Neural progenitor cell (in vitro differentiated cells): ENCODE results near the gene CEL. TPM values are rescaled to one million over a fixed set of nuclear protein-coding genes. Genes with fewer than 3 reads are reported as not detected.
"Not testable (repeated sequence)": the region's sequence is repeated elsewhere in the genome, so short reads cannot be mapped to it uniquely, and the experiment has no call there.

Source experiments
- DNase-seq: peaks from one replicate; pipeline ENCODE4 v3.0.0-alpha.2; 2016; ENCODE audit warnings: low spot score
- H2AFZ ChIP-seq: fragments of 200-600 bp; sonication (generic); replicated peaks from 2 replicates; pipeline ENCODE4 v1.6.1; 2016; ENCODE audit warnings: antibody characterized with exemption
- H3F3A ChIP-seq: fragments of 200-600 bp; sonication (generic); 2 replicates; pipeline ENCODE4 v1.6.1; 2016; ENCODE audit warnings: antibody characterized with exemption, low read depth
- H3K27ac ChIP-seq: fragments of 200-600 bp; sonication (generic); 2 replicates; pipeline ENCODE4 v1.5.1; 2016; ENCODE audit warnings: mild to moderate bottlenecking
- H3K27me3 ChIP-seq: fragments of 200-600 bp; sonication (generic); 2 replicates; pipeline ENCODE4 v1.6.1; 2016; ENCODE audit warnings: mild to moderate bottlenecking, moderate library complexity
- H3K36me3 ChIP-seq: fragments of 200-600 bp; sonication (generic); 2 replicates; pipeline ENCODE4 v1.5.1; 2016
- H3K4me1 ChIP-seq: fragments of 200-600 bp; sonication (generic); 2 replicates; pipeline ENCODE4 v1.6.1; 2016; ENCODE audit warnings: mixed run types
- H3K4me2 ChIP-seq: fragments of 200-600 bp; sonication (generic); 2 replicates; pipeline ENCODE4 v1.6.1; 2016
- H3K4me3 ChIP-seq: fragments of 200-600 bp; sonication (generic); 2 replicates; pipeline ENCODE4 v1.5.1; 2016
- H3K79me2 ChIP-seq: fragments of 200-600 bp; sonication (generic); 2 replicates; pipeline ENCODE4 v1.6.1; 2016; ENCODE audit warnings: low read depth
- H3K9ac ChIP-seq: fragments of 200-600 bp; sonication (generic); 2 replicates; pipeline ENCODE4 v1.6.1; 2016
- H3K9me3 ChIP-seq: fragments of 200-600 bp; sonication (generic); 2 replicates; pipeline ENCODE4 v1.5.1; 2016; ENCODE audit warnings: low read depth
- H4K20me1 ChIP-seq: fragments of 200-600 bp; sonication (generic); 2 replicates; pipeline ENCODE4 v1.6.1; 2016; ENCODE audit warnings: low read depth
- H3K27ac Mint-ChIP-seq: 3 replicates; pipeline ENCODE4 v1.8.0; 2021; ENCODE audit warnings: mixed read lengths
- H3K27me3 Mint-ChIP-seq: 2 replicates; pipeline ENCODE4 v1.8.0; 2022; ENCODE audit warnings: low read depth, mild to moderate bottlenecking, inconsistent platforms, moderate library complexity, mixed read lengths; ENCODE audit not compliant: insufficient read depth
- H3K36me3 Mint-ChIP-seq: 3 replicates; pipeline ENCODE4 v1.8.0; 2021; ENCODE audit warnings: mixed read lengths
- H3K4me1 Mint-ChIP-seq: 3 replicates; pipeline ENCODE4 v1.8.0; 2021; ENCODE audit warnings: mixed read lengths
- H3K4me3 Mint-ChIP-seq: 3 replicates; pipeline ENCODE4 v1.8.0; 2021; ENCODE audit warnings: mild to moderate bottlenecking, moderate library complexity, mixed read lengths
- H3K9me3 Mint-ChIP-seq: 3 replicates; pipeline ENCODE4 v1.8.0; 2020; ENCODE audit warnings: mixed read lengths
- EZH2 ChIP-seq: fragments of 200-600 bp; sonication (generic); IDR thresholded peaks from 2 replicates; pipeline ENCODE4 v1.6.1; 2017; ENCODE audit warnings: antibody characterized with exemption, mild to moderate bottlenecking, moderate library complexity
- EZH2phosphoT487 ChIP-seq: fragments of 200-600 bp; sonication (generic); IDR thresholded peaks from 2 replicates; pipeline ENCODE4 v1.6.1; 2017; ENCODE audit warnings: antibody characterized with exemption
- total RNA-seq: library from RNA; depleted of rRNA; stranded (reverse); fragments of >200 nt; gene quantifications from 2 replicates; pipeline ENCODE4 v1.2.3, GENCODE V29; 2015; ENCODE audit warnings: low replicate concordance
- TF ChIP-seq, protein P1 (sequence below): fragments of 200-600 bp; sonication (generic); IDR thresholded peaks from 2 replicates; pipeline ENCODE4 v1.5.1; 2017; ENCODE audit warnings: antibody characterized with exemption, mild to moderate bottlenecking

The CEL gene
- total RNA-seq, 1 donor from 2014 or later = 1.0 TPM

DNA sequence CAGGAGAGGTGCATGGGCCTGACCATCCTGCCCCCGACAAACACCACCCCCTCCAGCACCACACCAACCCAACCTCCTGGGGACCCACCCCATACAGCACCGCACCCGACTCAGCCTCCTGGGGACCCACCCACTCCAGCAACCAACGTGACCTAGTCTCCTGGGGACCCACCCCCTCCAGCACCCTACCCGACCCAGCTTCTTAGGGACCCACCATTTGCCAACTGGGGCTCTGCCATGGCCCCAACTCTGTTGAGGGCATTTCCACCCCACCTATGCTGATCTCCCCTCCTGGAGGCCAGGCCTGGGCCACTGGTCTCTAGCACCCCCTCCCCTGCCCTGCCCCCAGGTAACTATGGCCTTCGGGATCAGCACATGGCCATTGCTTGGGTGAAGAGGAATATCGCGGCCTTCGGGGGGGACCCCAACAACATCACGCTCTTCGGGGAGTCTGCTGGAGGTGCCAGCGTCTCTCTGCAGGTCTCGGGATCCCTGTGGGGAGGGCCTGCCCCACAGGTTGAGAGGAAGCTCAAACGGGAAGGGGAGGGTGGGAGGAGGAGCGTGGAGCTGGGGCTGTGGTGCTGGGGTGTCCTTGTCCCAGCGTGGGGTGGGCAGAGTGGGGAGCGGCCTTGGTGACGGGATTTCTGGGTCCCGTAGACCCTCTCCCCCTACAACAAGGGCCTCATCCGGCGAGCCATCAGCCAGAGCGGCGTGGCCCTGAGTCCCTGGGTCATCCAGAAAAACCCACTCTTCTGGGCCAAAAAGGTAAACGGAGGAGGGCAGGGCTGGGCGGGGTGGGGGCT, 4.6 kb downstream of the CEL start:
- peaks cover 2% of the 10 kb centered on the region for H3K27me3 Mint-ChIP-seq
- H3K4me2 ChIP-seq = no peak overlapping the region
- no peaks in the 10 kb centered on the region for H3K4me1 Mint-ChIP-seq
- no peak overlapping the region for H3K27ac Mint-ChIP-seq
- H3K9ac ChIP-seq = no peak overlapping the region
- peaks cover 3% of the 10 kb centered on the region for H3K4me1 ChIP-seq
- no peak for DNase-seq
- H3K36me3 ChIP-seq = no peaks in the 10 kb centered on the region
- no peaks in the 10 kb centered on the region for H3K9me3 ChIP-seq
- peaks cover 1% of the 10 kb centered on the region for H3F3A ChIP-seq
- TF ChIP-seq EZH2phosphoT487 (no peak), EZH2 (no peak)
- TF ChIP-seq, protein P1, sequence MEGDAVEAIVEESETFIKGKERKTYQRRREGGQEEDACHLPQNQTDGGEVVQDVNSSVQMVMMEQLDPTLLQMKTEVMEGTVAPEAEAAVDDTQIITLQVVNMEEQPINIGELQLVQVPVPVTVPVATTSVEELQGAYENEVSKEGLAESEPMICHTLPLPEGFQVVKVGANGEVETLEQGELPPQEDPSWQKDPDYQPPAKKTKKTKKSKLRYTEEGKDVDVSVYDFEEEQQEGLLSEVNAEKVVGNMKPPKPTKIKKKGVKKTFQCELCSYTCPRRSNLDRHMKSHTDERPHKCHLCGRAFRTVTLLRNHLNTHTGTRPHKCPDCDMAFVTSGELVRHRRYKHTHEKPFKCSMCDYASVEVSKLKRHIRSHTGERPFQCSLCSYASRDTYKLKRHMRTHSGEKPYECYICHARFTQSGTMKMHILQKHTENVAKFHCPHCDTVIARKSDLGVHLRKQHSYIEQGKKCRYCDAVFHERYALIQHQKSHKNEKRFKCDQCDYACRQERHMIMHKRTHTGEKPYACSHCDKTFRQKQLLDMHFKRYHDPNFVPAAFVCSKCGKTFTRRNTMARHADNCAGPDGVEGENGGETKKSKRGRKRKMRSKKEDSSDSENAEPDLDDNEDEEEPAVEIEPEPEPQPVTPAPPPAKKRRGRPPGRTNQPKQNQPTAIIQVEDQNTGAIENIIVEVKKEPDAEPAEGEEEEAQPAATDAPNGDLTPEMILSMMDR = no peak
- H3K4me3 Mint-ChIP-seq = no peak overlapping the region
- H2AFZ ChIP-seq = no peak overlapping the region
- no peaks in the 10 kb centered on the region for H4K20me1 ChIP-seq
- H3K79me2 ChIP-seq = no peaks in the 10 kb centered on the region
- no peak overlapping the region for H3K27ac ChIP-seq
- H3K4me3 ChIP-seq = no peak overlapping the region
- H3K27me3 ChIP-seq = no peaks in the 10 kb centered on the region
- H3K36me3 Mint-ChIP-seq = peaks cover 2% of the 10 kb centered on the region
- H3K9me3 Mint-ChIP-seq = no peaks in the 10 kb centered on the region

DNA sequence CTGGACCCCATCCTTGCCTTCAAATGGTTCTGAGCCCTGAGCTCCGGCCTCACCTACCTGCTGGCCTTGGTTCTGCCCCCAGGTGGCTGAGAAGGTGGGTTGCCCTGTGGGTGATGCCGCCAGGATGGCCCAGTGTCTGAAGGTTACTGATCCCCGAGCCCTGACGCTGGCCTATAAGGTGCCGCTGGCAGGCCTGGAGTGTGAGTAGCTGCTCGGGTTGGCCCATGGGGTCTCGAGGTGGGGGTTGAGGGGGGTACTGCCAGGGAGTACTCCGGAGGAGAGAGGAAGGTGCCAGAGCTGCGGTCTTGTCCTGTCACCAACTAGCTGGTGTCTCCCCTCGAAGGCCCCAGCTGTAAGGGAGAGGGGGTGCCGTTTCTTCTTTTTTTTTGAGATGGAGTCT, 5.2 kb downstream of the CEL start:
- H3K27me3 ChIP-seq = no peaks in the 10 kb centered on the region
- peaks cover 2% of the 10 kb centered on the region for H3K27me3 Mint-ChIP-seq
- no peak overlapping the region for H2AFZ ChIP-seq
- H3K4me1 ChIP-seq = no peaks in the 10 kb centered on the region
- H4K20me1 ChIP-seq = no peaks in the 10 kb centered on the region
- no peak overlapping the region for H3K4me2 ChIP-seq
- no peak for DNase-seq
- H3K36me3 Mint-ChIP-seq = peaks cover 5% of the 10 kb centered on the region
- no peak overlapping the region for H3K9ac ChIP-seq
- H3K27ac Mint-ChIP-seq = no peak overlapping the region
- no peaks in the 10 kb centered on the region for H3K36me3 ChIP-seq
- no peak overlapping the region for H3K27ac ChIP-seq
- H3K4me3 ChIP-seq = no peak overlapping the region
- no peak overlapping the region for H3K4me3 Mint-ChIP-seq
- TF ChIP-seq EZH2 = no peak
- TF ChIP-seq, protein P1 = no peak
- no peak for TF ChIP-seq EZH2phosphoT487
- no peaks in the 10 kb centered on the region for H3K4me1 Mint-ChIP-seq
- no peaks in the 10 kb centered on the region for H3K79me2 ChIP-seq
- H3F3A ChIP-seq = no peaks in the 10 kb centered on the region
- H3K9me3 Mint-ChIP-seq = no peaks in the 10 kb centered on the region
- H3K9me3 ChIP-seq = no peaks in the 10 kb centered on the region

DNA sequence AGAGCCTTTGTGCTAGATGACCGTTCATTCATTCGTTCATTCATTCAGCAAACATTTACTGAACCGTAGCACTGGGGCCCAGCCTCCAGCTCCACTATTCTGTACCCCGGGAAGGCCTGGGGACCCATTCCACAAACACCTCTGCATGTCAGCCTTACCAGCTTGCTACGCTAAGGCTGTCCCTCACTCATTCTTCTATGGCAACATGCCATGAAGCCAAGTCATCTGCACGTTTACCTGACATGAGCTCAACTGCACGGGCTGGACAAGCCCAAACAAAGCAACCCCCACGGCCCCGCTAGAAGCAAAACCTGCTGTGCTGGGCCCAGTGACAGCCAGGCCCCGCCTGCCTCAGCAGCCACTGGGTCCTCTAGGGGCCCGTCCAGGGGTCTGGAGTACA, 6.0 kb downstream of the CEL start:
- Mint-ChIP-seq H3K4me3 (no peak overlapping the region), H3K36me3 (peaks cover 5% of the 10 kb centered on the region), H3K9me3 (no peaks in the 10 kb centered on the region), H3K4me1 (no peaks in the 10 kb centered on the region), H3K27me3 (peaks cover 2% of the 10 kb centered on the region), H3K27ac (no peak overlapping the region)
- H3K4me3 ChIP-seq = no peak overlapping the region
- no peaks in the 10 kb centered on the region for H3K27me3 ChIP-seq
- H2AFZ ChIP-seq = no peak overlapping the region
- TF ChIP-seq, protein P1 = no peak
- TF ChIP-seq EZH2 = no peak
- no peak for TF ChIP-seq EZH2phosphoT487
- no peaks in the 10 kb centered on the region for H3K36me3 ChIP-seq
- no peaks in the 10 kb centered on the region for H4K20me1 ChIP-seq
- H3F3A ChIP-seq = no peaks in the 10 kb centered on the region
- H3K79me2 ChIP-seq = no peaks in the 10 kb centered on the region
- H3K27ac ChIP-seq = no peak overlapping the region
- H3K4me2 ChIP-seq = no peak overlapping the region
- H3K9ac ChIP-seq = no peak overlapping the region
- no peak for DNase-seq
- H3K4me1 ChIP-seq = no peaks in the 10 kb centered on the region
- no peaks in the 10 kb centered on the region for H3K9me3 ChIP-seq

DNA sequence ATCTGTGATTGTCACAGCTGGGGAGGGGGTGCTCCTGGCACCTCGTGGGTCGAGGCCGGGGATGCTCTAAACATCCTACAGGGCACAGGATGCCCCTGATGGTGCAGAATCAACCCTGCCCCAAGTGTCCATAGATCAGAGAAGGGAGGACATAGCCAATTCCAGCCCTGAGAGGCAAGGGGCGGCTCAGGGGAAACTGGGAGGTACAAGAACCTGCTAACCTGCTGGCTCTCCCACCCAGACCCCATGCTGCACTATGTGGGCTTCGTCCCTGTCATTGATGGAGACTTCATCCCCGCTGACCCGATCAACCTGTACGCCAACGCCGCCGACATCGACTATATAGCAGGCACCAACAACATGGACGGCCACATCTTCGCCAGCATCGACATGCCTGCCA, 6.7 kb downstream of the CEL start:
- H3K4me1 ChIP-seq, H3K9me3 ChIP-seq, H3K27me3 Mint-ChIP-seq, H3K36me3 ChIP-seq, H3K36me3 Mint-ChIP-seq, H3K9me3 Mint-ChIP-seq, H3K4me3 ChIP-seq, H3K9ac ChIP-seq, H3K27me3 ChIP-seq, H4K20me1 ChIP-seq, H3K27ac ChIP-seq, H3K4me2 ChIP-seq, H3K27ac Mint-ChIP-seq, H2AFZ ChIP-seq, H3F3A ChIP-seq, DNase-seq, H3K4me3 Mint-ChIP-seq, H3K79me2 ChIP-seq, H3K4me1 Mint-ChIP-seq: not testable (repeated sequence)

DNA sequence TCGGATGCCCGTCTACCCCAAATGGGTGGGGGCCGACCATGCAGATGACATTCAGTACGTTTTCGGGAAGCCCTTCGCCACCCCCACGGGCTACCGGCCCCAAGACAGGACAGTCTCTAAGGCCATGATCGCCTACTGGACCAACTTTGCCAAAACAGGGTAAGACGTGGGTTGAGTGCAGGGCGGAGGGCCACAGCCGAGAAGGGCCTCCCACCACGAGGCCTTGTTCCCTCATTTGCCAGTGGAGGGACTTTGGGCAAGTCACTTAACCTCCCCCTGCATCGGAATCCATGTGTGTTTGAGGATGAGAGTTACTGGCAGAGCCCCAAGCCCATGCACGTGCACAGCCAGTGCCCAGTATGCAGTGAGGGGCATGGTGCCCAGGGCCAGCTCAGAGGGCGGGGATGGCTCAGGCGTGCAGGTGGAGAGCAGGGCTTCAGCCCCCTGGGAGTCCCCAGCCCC, 8.8 kb downstream of the CEL start:
- H3K4me2 ChIP-seq, H3K4me1 ChIP-seq, H3K27me3 ChIP-seq, H3K4me1 Mint-ChIP-seq, H3K27ac ChIP-seq, H3K27me3 Mint-ChIP-seq, H3K4me3 Mint-ChIP-seq, H3K36me3 ChIP-seq, H3K36me3 Mint-ChIP-seq, H3F3A ChIP-seq, H3K9me3 Mint-ChIP-seq, H3K9me3 ChIP-seq, H2AFZ ChIP-seq, H4K20me1 ChIP-seq, H3K4me3 ChIP-seq, H3K9ac ChIP-seq, DNase-seq, H3K27ac Mint-ChIP-seq, H3K79me2 ChIP-seq: not testable (repeated sequence)

DNA sequence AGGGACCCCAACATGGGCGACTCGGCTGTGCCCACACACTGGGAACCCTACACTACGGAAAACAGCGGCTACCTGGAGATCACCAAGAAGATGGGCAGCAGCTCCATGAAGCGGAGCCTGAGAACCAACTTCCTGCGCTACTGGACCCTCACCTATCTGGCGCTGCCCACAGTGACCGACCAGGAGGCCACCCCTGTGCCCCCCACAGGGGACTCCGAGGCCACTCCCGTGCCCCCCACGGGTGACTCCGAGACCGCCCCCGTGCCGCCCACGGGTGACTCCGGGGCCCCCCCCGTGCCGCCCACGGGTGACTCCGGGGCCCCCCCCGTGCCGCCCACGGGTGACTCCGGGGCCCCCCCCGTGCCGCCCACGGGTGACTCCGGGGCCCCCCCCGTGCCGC, 9.2 kb downstream of the CEL start:
- not testable (repeated sequence) for H2AFZ ChIP-seq, H3K36me3 ChIP-seq, H3K4me3 ChIP-seq, H3K4me1 Mint-ChIP-seq, H3K4me2 ChIP-seq, H3F3A ChIP-seq, H3K36me3 Mint-ChIP-seq, H3K27ac ChIP-seq, H4K20me1 ChIP-seq, H3K79me2 ChIP-seq, H3K27ac Mint-ChIP-seq, H3K9me3 Mint-ChIP-seq, H3K4me1 ChIP-seq, DNase-seq, H3K27me3 ChIP-seq, H3K27me3 Mint-ChIP-seq, H3K9me3 ChIP-seq, H3K9ac ChIP-seq, H3K4me3 Mint-ChIP-seq
